ENCODE results near the gene FCSK.

Gene FCSK

DNA sequence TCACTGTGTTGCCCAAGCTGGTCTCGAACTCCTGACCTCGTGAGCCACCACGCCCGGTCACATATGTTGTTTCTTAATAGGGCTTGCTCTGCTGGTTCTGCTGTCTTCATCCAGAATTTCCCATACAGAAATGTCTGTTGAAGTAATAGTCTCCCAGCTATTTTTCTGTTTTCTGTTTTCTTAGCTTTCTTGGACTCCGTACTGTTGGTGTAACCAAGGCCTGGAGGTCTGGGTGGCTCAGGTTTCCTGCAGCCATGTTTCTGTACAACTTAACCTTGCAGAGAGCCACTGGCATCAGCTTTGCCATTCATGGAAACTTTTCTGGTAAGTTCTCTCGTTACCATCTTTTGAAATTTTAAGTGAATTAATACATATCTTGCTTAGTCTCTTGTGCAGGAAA lies 72.0 kb downstream of the FCSK start:
- DNase-seq: no peak

DNA sequence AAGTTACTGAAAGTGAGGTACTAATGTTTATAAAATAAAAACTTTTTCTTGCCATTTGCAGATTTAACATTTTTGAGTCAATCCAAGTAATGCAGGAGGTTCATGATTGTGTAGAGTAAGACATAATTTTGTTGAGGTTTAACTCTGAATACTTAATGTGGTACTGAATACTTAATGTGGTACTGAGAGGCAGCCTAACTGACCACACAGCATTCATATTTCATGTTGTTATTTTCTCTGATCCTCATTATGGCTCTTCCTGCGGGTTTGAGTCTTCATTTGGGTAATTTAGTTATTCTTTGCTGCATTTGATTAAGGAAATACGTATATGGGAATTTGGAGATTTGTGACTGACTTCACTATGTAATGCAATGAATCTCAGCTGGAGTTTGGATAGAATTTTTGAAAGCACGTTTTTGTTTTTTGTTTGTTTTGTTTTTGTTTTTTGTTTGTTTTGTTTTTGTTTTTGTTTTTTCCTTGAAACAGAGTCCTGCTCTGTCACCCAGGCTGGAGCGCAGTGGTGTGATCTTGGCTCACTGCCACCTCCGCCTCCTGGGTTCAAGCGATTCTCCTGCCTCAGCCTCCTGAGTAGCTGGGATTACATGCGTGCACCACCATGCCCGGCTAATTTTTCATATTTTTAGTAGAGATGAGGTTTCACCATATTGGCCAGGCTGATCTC lies 73.1 kb downstream of the FCSK start:
- DNase-seq: no peak

- DNase-seq: no peak
These were observed 74.8 kb downstream of the FCSK start for GRCh38 chr16:70529051-70529777.
